OCI-LY3 (cell line): ENCODE results near the gene FGFBP1.

Experiments
- H2AFZ ChIP-seq: fragments of 200-600, 300-600 bp; shearing (Covaris generic); 2 replicates; pipeline ENCODE4 v1.6.0; 2014; ENCODE audit warnings: antibody characterized with exemption, low read depth, low read length
- H3K27ac ChIP-seq: fragments of 200-600, 300-600 bp; sonication (generic); 2 replicates; pipeline ENCODE4 v1.5.1; 2014; ENCODE audit warnings: mild to moderate bottlenecking, low read length, moderate library complexity, mixed read lengths
- H3K27me3 ChIP-seq: fragments of 200-600, 300-600 bp; sonication (generic); 2 replicates; pipeline ENCODE4 v1.6.1; 2014; ENCODE audit warnings: low read depth, low read length, mixed read lengths
- H3K36me3 ChIP-seq: fragments of 200-600, 300-600 bp; sonication (generic); replicated peaks from 2 replicates; pipeline ENCODE3; 2014; ENCODE audit warnings: low read depth, low read length, mixed read lengths
- H3K4me1 ChIP-seq: fragments of 300-600, 200-600 bp; sonication (generic); 2 replicates; pipeline ENCODE4 v1.6.1; 2014; ENCODE audit warnings: low read length, mixed read lengths
- H3K4me2 ChIP-seq: fragments of 200-600, 300-600 bp; sonication (generic); 2 replicates; pipeline ENCODE4 v1.6.1; 2014; ENCODE audit warnings: low read length, mixed read lengths
- H3K4me3 ChIP-seq: fragments of 300-600, 200-600 bp; sonication (generic); 2 replicates; pipeline ENCODE4 v1.5.1; 2014; ENCODE audit warnings: antibody characterized with exemption, mild to moderate bottlenecking, low read length, moderate library complexity
- H3K79me2 ChIP-seq: fragments of 300-600, 200-600 bp; shearing (Covaris generic); 2 replicates; pipeline ENCODE4 v1.6.1; 2014; ENCODE audit warnings: mild to moderate bottlenecking, low read length, mixed read lengths
- H3K9ac ChIP-seq: fragments of 300-600, 200-600 bp; shearing (Covaris generic); 2 replicates; pipeline ENCODE4 v1.6.0; 2014; ENCODE audit warnings: mild to moderate bottlenecking, low read length, moderate library complexity
- H3K9me3 ChIP-seq: fragments of 200-600, 300-600 bp; shearing (Covaris generic); 2 replicates; pipeline ENCODE4 v1.6.1; 2014; ENCODE audit warnings: low read length, mixed read lengths; ENCODE audit not compliant: insufficient read depth
- H4K20me1 ChIP-seq: fragments of 200-600, 300-600 bp; sonication (generic); 2 replicates; pipeline ENCODE4 v1.6.1; 2016; ENCODE audit warnings: low read length, mixed read lengths; ENCODE audit not compliant: insufficient read depth
- CTCF ChIP-seq: fragments of 200-600, 300-600 bp; sonication (generic); IDR thresholded peaks from 2 replicates; pipeline ENCODE4 v1.5.1; 2014; ENCODE audit warnings: antibody characterized with exemption, low read length, low read depth
- EZH2phosphoT487 ChIP-seq: fragments of 200-600 bp; shearing (Covaris generic); IDR thresholded peaks from 2 replicates; pipeline ENCODE4 v1.6.1; 2018; ENCODE audit warnings: antibody characterized with exemption, mixed run types, low read depth

The FGFBP1 gene

GRCh38 chr4:15938640-15939039 lies at the start of gene FGFBP1:
TSS of gene FGFBP1 (minus strand) at chr4:15938740. CDS start at chr4:15936632, 2,108 bp downstream.
- Histone ChIP-seq H3K27ac (no peak within 1 kb of the TSS), H3K9ac (no peak within 1 kb of the TSS), H3K4me3 (no peak within 1 kb of the TSS), H3K4me2 (no peak within 1 kb of the TSS), H3K36me3 (no peaks in the 10 kb centered on the region), H3K4me1 (no peaks in the 10 kb centered on the region), H4K20me1 (no peaks in the 10 kb centered on the region), H2AFZ (no peak within 1 kb of the TSS), H3K79me2 (no peaks in the 10 kb centered on the region), H3K27me3 (no peaks in the 10 kb centered on the region), H3K9me3 (no peaks in the 10 kb centered on the region)
- TF ChIP-seq CTCF (no peak), EZH2phosphoT487 (no peak)

- Histone ChIP-seq H3K9me3 (no peaks in the 10 kb centered on the region), H3K9ac (no peak overlapping the region), H3K4me1 (no peaks in the 10 kb centered on the region), H3K27me3 (peaks cover 13% of the 10 kb centered on the region), H3K79me2 (no peaks in the 10 kb centered on the region), H3K4me2 (no peak overlapping the region), H3K27ac (no peak overlapping the region), H2AFZ (no peak overlapping the region), H4K20me1 (no peaks in the 10 kb centered on the region), H3K4me3 (no peak overlapping the region), H3K36me3 (no peaks in the 10 kb centered on the region)
- no peak for TF ChIP-seq CTCF
- no peak for TF ChIP-seq EZH2phosphoT487
Measured at GRCh38 chr4:15988222-15988621, 49.7 kb upstream of the FGFBP1 start.

GRCh38 chr4:15986907-15987306 lies 48.4 kb upstream of the FGFBP1 start:
- Histone ChIP-seq H4K20me1 (no peaks in the 10 kb centered on the region), H3K27me3 (peaks cover 13% of the 10 kb centered on the region), H3K79me2 (no peaks in the 10 kb centered on the region), H3K9me3 (no peaks in the 10 kb centered on the region), H2AFZ (no peak overlapping the region), H3K4me2 (no peak overlapping the region), H3K4me1 (no peaks in the 10 kb centered on the region), H3K9ac (no peak overlapping the region), H3K36me3 (no peaks in the 10 kb centered on the region), H3K4me3 (no peak overlapping the region), H3K27ac (no peak overlapping the region)
- no peak for TF ChIP-seq EZH2phosphoT487
- no peak for TF ChIP-seq CTCF

- Histone ChIP-seq H3K27ac (no peak overlapping the region), H2AFZ (no peak overlapping the region), H3K9me3 (no peaks in the 10 kb centered on the region), H3K4me3 (no peak overlapping the region), H4K20me1 (no peaks in the 10 kb centered on the region), H3K4me2 (no peak overlapping the region), H3K9ac (no peak overlapping the region), H3K36me3 (no peaks in the 10 kb centered on the region), H3K79me2 (no peaks in the 10 kb centered on the region), H3K4me1 (no peaks in the 10 kb centered on the region), H3K27me3 (peaks cover 14% of the 10 kb centered on the region)
- TF ChIP-seq CTCF: no peak
- no peak for TF ChIP-seq EZH2phosphoT487
Measured at GRCh38 chr4:15983610-15984009, 45.1 kb upstream of the FGFBP1 start.
